Measurements from ENCODE around the gene BANP.

GRCh38 chr16:87960852-87961251 is 9.6 kb downstream of the BANP start:
- TF ChIP-seq CTCF (IDR thresholded peaks at IDR 0.05; ENCODE audit: borderline replicate concordance, extremely low read depth, low read length, poor library complexity, severe bottlenecking), result no peak
- no peak for TF ChIP-seq EZH2 (IDR thresholded peaks at IDR 0.05; ENCODE audit: borderline replicate concordance, low read depth, low read length, severe bottlenecking)
